ENCODE data around the gene CIBAR2. TPM values are rescaled to one million over a fixed set of nuclear protein-coding genes. Genes with fewer than 3 reads are reported as not detected.

CIBAR2 gene
- total and polyA plus RNA-seq, 5 experiments from 2014 or later, result not detected

- DNase-seq (no peak), ATAC-seq (no peak)
- POLR2A ChIA-PET, result no interaction called here
- peaks cover 0 to 7% (median 0%) of the 10 kb centered on the region in 4 donors for H3K4me1 Mint-ChIP-seq
- no peaks in the 10 kb centered on the region for H3K9me3 Mint-ChIP-seq
- peak overlapping the region in 3 of 10 donors; percentile 27 to 93 (median 40) for H3K27ac Mint-ChIP-seq
- no peaks in the 10 kb centered on the region for H3K36me3 Mint-ChIP-seq
- H3K4me3 Mint-ChIP-seq, result no peak overlapping the region
- peaks cover 0 to 2% (median 0%) of the 10 kb centered on the region in 5 donors for H3K27me3 Mint-ChIP-seq
Observed at GRCh38 chr16:85151079-85151602, 38.9 kb upstream of the CIBAR2 start.

- Mint-ChIP-seq H3K27ac (peak overlapping the region in 2 of 10 donors; percentile 11 to 40), H3K9me3 (no peaks in the 10 kb centered on the region), H3K4me1 (peaks cover 0 to 7% (median 0%) of the 10 kb centered on the region in 4 donors)
Observed at GRCh38 chr16:85150331-85150940, 38.2 kb upstream of the CIBAR2 start.

GRCh38 chr16:85149776-85150175 lies 37.5 kb upstream of the CIBAR2 start:
- Mint-ChIP-seq H3K4me1 (peaks cover 0 to 7% (median 0%) of the 10 kb centered on the region in 4 donors), H3K4me3 (no peak overlapping the region), H3K36me3 (no peaks in the 10 kb centered on the region), H3K27me3 (peaks cover 0 to 2% (median 0%) of the 10 kb centered on the region in 5 donors), H3K27ac (no peak overlapping the region), H3K9me3 (no peaks in the 10 kb centered on the region)
- ATAC-seq (no peak), DNase-seq (no peak)
- POLR2A ChIA-PET, result interaction anchor here (0.5 to 0.6 kb wide), 2 partner anchors 204 to 582 kb away, joined by 3 to 4 read pairs; no protein-coding TSS in a partner anchor

More at GRCh38 chr16:85150331-85150940, 38.2 kb upstream of the CIBAR2 start:
- no peaks in the 10 kb centered on the region for H3K36me3 Mint-ChIP-seq
- no peak overlapping the region for H3K4me3 Mint-ChIP-seq
- POLR2A ChIA-PET, result no interaction called here
- DNase-seq (no peak), ATAC-seq (no peak)
- H3K27me3 Mint-ChIP-seq, result peaks cover 0 to 2% (median 0%) of the 10 kb centered on the region in 5 donors

- ATAC-seq (no peak), DNase-seq (no peak)
- Mint-ChIP-seq H3K4me1 (peaks cover 0 to 7% (median 0%) of the 10 kb centered on the region in 4 donors), H3K27ac (no peak overlapping the region), H3K4me3 (no peak overlapping the region), H3K9me3 (no peaks in the 10 kb centered on the region), H3K27me3 (peaks cover 0 to 2% (median 0%) of the 10 kb centered on the region in 5 donors), H3K36me3 (no peaks in the 10 kb centered on the region)
- POLR2A ChIA-PET, result interaction anchor here (0.6 kb wide), 1 partner anchor 581 kb away, joined by 3 read pairs; no protein-coding TSS in a partner anchor
Observed at GRCh38 chr16:85148931-85149330, 36.7 kb upstream of the CIBAR2 start.

GRCh38 chr16:85146922-85147651 lies 34.8 kb upstream of the CIBAR2 start:
- Mint-ChIP-seq H3K9me3 (no peaks in the 10 kb centered on the region), H3K4me1 (peaks cover 0 to 7% (median 0%) of the 10 kb centered on the region in 4 donors), H3K4me3 (no peak overlapping the region), H3K27ac (no peak overlapping the region), H3K27me3 (peaks cover 0 to 4% (median 0%) of the 10 kb centered on the region in 5 donors), H3K36me3 (no peaks in the 10 kb centered on the region)
- POLR2A ChIA-PET, result no interaction called here
- DNase-seq (no peak), ATAC-seq (no peak)

- Mint-ChIP-seq H3K27me3 (peaks cover 0 to 4% (median 0%) of the 10 kb centered on the region in 5 donors), H3K4me3 (no peak overlapping the region), H3K36me3 (no peaks in the 10 kb centered on the region), H3K9me3 (no peaks in the 10 kb centered on the region), H3K4me1 (peaks cover 0 to 7% (median 0%) of the 10 kb centered on the region in 4 donors), H3K27ac (no peak overlapping the region)
- no peak for ATAC-seq
- no peak for DNase-seq
- POLR2A ChIA-PET, result no interaction called here
Observed at GRCh38 chr16:85146532-85146797, 34.2 kb upstream of the CIBAR2 start.

GRCh38 chr16:85145734-85146531 lies 33.7 kb upstream of the CIBAR2 start:
- H3K27me3 Mint-ChIP-seq, result peaks cover 0 to 4% (median 0%) of the 10 kb centered on the region in 5 donors
- H3K4me3 Mint-ChIP-seq, result no peak overlapping the region
- no peaks in the 10 kb centered on the region for H3K36me3 Mint-ChIP-seq
- POLR2A ChIA-PET, result no interaction called here
- no peaks in the 10 kb centered on the region for H3K9me3 Mint-ChIP-seq
- peaks cover 0 to 4% (median 0%) of the 10 kb centered on the region in 4 donors for H3K4me1 Mint-ChIP-seq
- ATAC-seq (no peak), DNase-seq (no peak)
- peak overlapping the region in 1 of 10 donors; percentile 15 for H3K27ac Mint-ChIP-seq

- ATAC-seq (no peak), DNase-seq (no peak)
- Mint-ChIP-seq H3K27me3 (peaks cover 0 to 4% (median under 1%) of the 10 kb centered on the region in 5 donors), H3K9me3 (no peaks in the 10 kb centered on the region), H3K36me3 (no peaks in the 10 kb centered on the region), H3K4me3 (no peak overlapping the region), H3K27ac (no peak overlapping the region), H3K4me1 (no peaks in the 10 kb centered on the region)
- POLR2A ChIA-PET, result no interaction called here
Observed at GRCh38 chr16:85145188-85145587, 32.9 kb upstream of the CIBAR2 start.

- H3K4me1 Mint-ChIP-seq, result peaks cover 0 to 3% (median 0%) of the 10 kb centered on the region in 4 donors
- H3K27ac Mint-ChIP-seq, result peak overlapping the region in 1 of 10 donors; percentile 32
- H3K27me3 Mint-ChIP-seq, result peaks cover 6 to 11% (median 8%) of the 10 kb centered on the region in 5 donors
- POLR2A ChIA-PET, result no interaction called here
- no peaks in the 10 kb centered on the region for H3K9me3 Mint-ChIP-seq
- ATAC-seq (no peak), DNase-seq (no peak)
- H3K36me3 Mint-ChIP-seq, result no peaks in the 10 kb centered on the region
- no peak overlapping the region for H3K4me3 Mint-ChIP-seq
Observed at GRCh38 chr16:85144026-85144915, 32.0 kb upstream of the CIBAR2 start.

GRCh38 chr16:85142771-85143211 lies 30.5 kb upstream of the CIBAR2 start:
- ATAC-seq (no peak), DNase-seq (no peak)
- Mint-ChIP-seq H3K27me3 (peaks cover 12 to 26% (median 23%) of the 10 kb centered on the region in 5 donors), H3K36me3 (no peaks in the 10 kb centered on the region), H3K4me1 (peaks cover 6 to 9% (median 7%) of the 10 kb centered on the region in 4 donors), H3K4me3 (no peak overlapping the region), H3K27ac (no peak overlapping the region), H3K9me3 (no peaks in the 10 kb centered on the region)
- POLR2A ChIA-PET, result no interaction called here

- POLR2A ChIA-PET, result no interaction called here
- ATAC-seq (no peak), DNase-seq (no peak)
- Mint-ChIP-seq H3K27me3 (peaks cover 14 to 31% (median 25%) of the 10 kb centered on the region in 5 donors), H3K4me3 (no peak overlapping the region), H3K36me3 (no peaks in the 10 kb centered on the region), H3K4me1 (peaks cover 8 to 13% (median 9%) of the 10 kb centered on the region in 4 donors), H3K9me3 (no peaks in the 10 kb centered on the region), H3K27ac (no peak overlapping the region)
Observed at GRCh38 chr16:85142129-85142513, 29.8 kb upstream of the CIBAR2 start.
